Stimulated activated naive CD4-positive, alpha-beta T cell (primary cell): ENCODE results near the gene RGS3.

ENCODE experiments used
- DNase-seq, 6 experiments: peaks; one replicate each; lab custom pipeline; 2025; lab: John Stamatoyannopoulos, UW

Gene RGS3

GRCh38 chr9:113530022-113530635, 66.6 kb downstream of the RGS3 start:
- no peak for DNase-seq

GRCh38 chr9:113530942-113531341, 67.4 kb downstream of the RGS3 start:
- DNase-seq, result no peak

DNA sequence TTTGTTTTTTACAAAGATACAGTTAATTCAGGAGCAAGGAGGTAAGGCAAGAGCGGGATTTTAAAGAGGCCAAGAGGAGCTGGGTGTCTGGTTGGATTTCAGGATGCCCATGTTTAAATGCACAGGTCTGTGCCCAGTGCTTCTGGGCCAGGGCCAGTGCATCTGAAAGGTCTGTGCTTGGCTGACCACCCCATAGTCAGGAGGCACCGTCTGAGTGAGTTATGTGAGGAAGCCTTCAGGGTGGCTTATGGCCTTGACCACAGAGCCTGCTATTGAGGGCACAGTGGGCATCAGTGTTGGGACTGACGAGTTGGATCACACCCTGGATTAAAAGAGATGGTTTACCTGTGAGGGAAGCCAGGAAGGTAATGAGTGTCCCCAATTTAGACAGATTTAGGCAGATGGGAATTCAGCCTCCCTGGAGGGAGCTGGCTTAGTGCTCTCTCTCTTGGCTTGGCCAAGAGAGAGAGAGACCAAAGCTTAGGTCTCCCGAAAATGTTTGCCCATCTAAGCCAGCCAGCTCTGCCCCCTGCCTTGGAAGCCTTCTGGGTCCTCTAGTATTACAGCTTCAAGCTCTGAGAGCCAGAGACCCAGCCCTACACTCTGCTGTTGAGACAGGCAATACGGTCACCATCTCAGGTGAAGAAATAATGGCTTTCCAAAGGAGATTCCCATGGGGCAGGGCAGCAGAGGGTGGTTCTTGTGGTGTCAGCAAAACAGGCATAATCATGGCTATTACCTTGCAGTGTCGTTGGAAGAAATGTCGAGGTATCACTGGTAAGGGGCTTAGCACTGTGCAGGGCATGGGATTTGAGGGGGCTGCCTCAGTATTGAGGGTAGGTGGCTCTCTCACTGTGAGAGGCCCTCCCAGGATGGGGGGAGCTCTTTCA, 68.6 kb downstream of the RGS3 start:
- DNase-seq, result no peak

DNA sequence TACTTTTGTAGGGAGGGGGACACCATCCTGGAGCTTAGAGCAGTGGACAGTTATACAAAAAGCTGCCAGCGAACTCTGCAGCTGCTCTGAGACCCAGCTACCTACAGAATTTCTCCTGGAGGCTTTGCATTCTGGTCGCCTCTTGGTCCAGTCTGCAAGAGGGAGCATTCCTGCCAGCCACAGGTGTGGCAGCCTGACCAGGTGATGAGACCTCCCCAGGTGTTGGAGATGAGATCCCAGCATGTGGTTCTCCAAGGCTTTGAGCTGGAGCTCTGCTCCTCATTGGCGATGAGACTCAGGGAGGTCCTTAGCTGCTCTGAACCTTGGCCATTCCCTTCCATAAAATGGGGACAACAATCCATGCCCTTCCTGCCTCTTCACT, 69.3 kb downstream of the RGS3 start:
- DNase-seq, result no peak

GRCh38 chr9:113533335-113534225, 70.1 kb downstream of the RGS3 start:
- no peak for DNase-seq

DNA sequence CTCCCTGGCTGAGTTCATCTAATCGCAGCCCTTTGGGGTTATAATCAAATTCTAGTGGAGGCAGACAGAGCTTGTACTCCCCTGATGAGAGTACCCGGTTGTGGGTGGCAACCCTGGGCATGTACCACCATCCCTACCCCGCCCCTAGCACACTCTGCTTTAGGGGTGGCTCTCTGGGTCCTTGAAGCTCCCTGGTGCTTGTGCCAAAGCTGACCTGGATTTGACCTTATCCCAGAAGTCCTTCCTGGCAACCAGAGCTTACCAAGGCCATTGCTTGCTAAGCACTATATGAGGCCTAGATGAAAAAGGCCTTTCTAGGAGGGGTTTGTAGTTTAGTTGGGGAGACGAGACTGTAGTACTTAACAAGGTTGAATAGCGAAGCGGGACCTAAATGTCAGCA, 72.2 kb downstream of the RGS3 start:
- no peak for DNase-seq

DNA sequence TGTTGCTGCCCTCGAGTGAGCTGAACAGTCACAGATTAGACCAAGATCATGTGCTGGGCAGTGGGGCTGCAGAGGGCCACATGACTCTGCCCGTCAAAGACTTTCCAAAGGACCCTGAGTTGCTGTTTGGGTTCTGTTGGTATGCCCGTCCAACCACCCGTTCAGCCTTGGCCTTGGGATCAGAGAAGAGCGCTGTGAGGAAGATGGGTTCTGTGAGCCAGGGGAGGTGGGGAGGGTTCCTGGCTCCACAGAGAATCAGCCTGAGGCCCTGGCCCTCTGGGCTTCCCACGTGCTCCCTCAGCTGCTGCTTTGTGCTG, 72.6 kb downstream of the RGS3 start:
- DNase-seq, result no peak

- no peak for DNase-seq
Observed at GRCh38 chr9:113536483-113537228, 73.1 kb downstream of the RGS3 start.

- no peak for DNase-seq
Observed at GRCh38 chr9:113537229-113537810, 73.8 kb downstream of the RGS3 start.

DNA sequence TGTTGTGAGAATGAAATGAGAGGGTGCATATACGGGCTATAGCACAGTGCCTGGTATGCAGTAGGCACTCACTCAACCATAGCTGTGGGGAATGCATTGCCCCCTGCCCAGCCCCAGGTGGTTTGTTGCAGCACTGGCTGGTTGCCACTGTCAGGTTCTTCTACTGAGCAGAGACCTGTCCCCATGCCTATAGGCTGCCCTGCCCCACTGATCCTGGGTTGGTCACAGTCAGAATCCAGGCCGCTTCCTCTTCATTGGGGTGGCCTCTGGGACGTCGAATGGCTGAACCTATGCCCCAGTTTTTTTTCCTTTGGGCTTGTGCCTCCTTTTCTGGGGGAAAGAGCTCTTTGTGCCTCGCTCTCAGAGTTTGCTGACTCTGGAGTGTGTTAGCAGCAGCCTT, 74.6 kb downstream of the RGS3 start:
- no peak for DNase-seq

- no peak for DNase-seq
Observed at GRCh38 chr9:113538701-113539430, 75.3 kb downstream of the RGS3 start.

GRCh38 chr9:113540466-113540865, 76.9 kb downstream of the RGS3 start:
- no peak for DNase-seq

- DNase-seq, result no peak
Observed at GRCh38 chr9:113541019-113541900, 77.7 kb downstream of the RGS3 start.

DNA sequence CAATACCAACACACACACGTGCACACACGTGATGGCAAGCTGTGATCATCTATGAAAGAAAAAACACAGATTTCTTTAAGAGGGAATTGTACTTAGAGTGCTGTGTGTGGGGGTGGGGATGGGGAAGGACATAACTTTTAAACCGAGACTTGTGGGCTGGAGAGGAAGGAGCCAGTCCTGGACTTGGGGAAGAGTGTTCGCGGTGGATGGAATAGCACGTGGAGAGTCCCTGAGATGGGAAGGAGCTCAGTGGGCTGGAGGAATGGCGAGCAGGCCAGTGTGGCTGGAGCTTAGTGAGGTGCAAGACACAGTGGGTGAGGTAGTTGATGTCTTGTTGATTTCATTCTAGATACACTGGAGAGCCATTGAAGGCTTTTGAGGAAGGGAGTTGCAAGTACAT, 78.5 kb downstream of the RGS3 start:
- no peak for DNase-seq

- DNase-seq, result no peak
Observed at GRCh38 chr9:113542741-113543140, 79.2 kb downstream of the RGS3 start.

DNA sequence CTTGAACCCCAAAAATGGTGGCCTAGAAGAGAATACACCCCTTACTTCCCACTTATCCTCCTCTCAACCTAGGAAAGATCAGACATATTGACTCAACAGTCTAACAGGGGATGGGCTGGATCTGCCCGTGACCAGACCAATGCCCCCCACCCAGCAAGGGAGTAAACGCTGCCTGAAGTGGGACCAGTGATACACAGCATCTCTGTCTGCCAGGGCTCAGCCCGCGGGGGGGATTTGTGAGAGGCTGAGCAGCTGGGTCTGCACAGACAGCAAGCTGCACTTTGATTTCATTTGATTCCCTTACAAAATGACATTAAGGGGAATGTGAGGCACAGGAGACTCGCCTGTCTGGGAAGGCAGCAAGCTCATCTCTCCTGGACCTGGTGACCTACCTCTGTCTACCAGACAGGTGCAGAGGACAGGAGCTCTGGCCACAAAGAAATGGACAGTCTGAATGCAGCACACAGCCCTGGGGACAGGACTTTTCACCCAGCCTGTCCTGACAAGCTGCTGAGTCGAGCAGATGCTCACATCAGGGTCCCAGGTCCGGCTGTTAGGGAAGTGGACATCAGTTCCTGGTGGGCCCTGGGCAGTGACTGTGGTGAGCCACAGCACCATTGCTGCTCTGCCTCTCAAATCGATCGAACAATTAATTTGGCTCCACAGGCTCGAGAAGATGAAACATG, 79.9 kb downstream of the RGS3 start:
- DNase-seq, result no peak

DNA sequence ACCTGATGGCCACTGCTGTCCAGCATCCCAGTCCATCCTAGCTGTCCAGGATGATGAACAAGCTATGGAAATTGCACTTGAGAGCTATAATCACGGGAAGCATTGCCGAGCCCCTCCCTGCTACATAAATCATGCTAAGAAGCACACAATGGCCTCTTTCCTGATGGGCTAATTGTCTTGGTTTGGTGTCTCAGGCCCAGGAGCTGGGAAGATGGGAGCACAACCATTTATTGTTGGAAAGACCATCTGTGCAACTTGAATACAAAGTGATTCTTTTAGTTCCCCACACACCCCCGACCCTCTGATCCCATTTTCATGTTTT, 80.4 kb downstream of the RGS3 start:
- DNase-seq, result no peak

- DNase-seq, result no peak
Observed at GRCh38 chr9:113545068-113545467, 81.5 kb downstream of the RGS3 start.

DNA sequence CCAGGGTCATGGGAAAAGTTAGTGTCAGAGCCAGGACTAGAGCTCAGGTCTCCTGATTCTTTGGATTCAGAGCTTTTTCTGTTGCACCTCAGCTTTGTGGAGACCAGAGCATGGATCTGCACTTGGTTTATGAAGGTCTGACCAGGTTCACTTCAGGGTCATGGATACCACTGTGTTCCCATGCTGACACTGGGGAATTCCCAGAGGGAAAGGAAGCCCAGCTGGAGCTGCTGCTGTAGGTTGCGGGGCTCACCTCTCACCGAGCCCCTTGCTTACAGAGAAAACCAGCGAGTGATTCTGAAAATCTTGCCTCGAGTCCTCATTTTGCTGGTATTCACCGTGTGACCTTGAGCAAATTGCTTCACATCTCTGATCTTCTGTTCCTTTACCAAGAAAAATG, 83.0 kb downstream of the RGS3 start:
- no peak for DNase-seq

DNA sequence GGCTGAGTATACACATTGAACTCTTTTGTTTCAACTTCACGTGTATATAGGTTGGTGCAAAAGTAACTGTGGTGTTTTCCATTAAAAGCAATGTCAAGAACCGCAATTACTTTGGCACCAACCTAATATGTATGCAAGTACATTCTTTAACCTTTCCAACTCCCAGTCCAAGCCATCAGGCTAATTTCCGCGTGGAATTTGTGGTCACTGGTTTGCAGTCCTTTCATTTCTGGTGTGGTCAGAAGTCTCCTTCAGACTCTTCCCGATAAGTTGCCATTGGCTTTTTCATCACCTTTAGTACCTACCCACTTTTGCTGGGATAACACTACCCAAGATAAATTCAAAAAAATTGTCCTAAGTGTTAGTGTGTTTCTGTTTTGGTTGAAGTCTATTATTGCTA, 84.0 kb downstream of the RGS3 start:
- DNase-seq, result no peak
